GM12801 (cell line): ENCODE results near the gene MPP3.

ENCODE experiments used
- TF ChIP-seq, protein P1 (sequence below): IDR thresholded peaks from one replicate; pipeline ENCODE4 v1.5.1; 2011; ENCODE audit warnings: control low read depth; ENCODE audit not compliant: insufficient read length; ENCODE audit errors: extremely low read depth

The MPP3 gene, protein sequence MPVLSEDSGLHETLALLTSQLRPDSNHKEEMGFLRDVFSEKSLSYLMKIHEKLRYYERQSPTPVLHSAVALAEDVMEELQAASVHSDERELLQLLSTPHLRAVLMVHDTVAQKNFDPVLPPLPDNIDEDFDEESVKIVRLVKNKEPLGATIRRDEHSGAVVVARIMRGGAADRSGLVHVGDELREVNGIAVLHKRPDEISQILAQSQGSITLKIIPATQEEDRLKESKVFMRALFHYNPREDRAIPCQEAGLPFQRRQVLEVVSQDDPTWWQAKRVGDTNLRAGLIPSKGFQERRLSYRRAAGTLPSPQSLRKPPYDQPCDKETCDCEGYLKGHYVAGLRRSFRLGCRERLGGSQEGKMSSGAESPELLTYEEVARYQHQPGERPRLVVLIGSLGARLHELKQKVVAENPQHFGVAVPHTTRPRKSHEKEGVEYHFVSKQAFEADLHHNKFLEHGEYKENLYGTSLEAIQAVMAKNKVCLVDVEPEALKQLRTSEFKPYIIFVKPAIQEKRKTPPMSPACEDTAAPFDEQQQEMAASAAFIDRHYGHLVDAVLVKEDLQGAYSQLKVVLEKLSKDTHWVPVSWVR

DNA sequence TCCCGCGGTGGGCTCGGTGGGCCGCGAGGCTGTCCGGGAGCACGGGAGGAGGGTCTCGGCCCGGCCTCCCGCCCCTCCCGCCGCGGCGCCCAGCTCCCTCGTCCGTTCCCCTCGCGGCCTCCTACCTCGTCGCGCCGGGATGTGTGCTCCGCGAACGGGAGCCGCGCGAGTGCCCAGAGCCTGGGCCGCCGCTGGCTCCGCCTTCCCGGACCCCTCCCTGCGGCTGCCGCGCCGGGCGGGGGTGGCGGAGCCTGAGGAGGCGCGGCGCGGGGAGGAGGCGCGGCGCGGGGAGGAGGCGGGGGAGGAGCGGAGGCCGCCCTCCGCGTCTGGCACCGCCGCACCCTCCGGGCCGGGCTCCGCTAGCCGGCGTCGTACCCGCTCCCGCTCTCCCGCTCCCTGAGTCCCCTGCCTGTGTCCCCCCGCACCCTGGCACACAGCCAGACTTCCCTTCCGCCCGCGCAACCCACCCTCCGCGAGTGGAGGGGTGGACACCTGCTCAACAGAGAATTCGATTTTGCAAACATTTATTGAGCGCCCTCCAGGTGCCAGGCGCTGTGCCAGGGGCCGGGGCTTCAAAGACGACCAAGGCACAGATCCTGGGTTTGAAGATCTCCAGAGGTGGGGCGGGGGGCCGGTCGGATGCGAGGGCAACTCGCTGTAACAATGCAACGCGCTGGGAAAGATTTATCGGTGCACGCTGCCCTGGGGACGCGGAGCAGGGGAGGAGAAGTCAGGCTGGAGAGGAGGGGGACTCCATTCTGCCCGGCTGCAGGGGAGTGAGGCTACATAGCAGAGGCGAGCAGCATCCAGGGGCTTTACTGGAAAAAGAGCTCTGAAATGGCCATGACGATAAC, at the start of gene MPP3:
Gene MPP3, minus strand, starts transcription at position 171 of the 854 bp plus-strand sequence. CDS start 1,240 bp downstream, outside the sequence.
- TF ChIP-seq, protein P1, sequence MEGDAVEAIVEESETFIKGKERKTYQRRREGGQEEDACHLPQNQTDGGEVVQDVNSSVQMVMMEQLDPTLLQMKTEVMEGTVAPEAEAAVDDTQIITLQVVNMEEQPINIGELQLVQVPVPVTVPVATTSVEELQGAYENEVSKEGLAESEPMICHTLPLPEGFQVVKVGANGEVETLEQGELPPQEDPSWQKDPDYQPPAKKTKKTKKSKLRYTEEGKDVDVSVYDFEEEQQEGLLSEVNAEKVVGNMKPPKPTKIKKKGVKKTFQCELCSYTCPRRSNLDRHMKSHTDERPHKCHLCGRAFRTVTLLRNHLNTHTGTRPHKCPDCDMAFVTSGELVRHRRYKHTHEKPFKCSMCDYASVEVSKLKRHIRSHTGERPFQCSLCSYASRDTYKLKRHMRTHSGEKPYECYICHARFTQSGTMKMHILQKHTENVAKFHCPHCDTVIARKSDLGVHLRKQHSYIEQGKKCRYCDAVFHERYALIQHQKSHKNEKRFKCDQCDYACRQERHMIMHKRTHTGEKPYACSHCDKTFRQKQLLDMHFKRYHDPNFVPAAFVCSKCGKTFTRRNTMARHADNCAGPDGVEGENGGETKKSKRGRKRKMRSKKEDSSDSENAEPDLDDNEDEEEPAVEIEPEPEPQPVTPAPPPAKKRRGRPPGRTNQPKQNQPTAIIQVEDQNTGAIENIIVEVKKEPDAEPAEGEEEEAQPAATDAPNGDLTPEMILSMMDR, result no peak

DNA sequence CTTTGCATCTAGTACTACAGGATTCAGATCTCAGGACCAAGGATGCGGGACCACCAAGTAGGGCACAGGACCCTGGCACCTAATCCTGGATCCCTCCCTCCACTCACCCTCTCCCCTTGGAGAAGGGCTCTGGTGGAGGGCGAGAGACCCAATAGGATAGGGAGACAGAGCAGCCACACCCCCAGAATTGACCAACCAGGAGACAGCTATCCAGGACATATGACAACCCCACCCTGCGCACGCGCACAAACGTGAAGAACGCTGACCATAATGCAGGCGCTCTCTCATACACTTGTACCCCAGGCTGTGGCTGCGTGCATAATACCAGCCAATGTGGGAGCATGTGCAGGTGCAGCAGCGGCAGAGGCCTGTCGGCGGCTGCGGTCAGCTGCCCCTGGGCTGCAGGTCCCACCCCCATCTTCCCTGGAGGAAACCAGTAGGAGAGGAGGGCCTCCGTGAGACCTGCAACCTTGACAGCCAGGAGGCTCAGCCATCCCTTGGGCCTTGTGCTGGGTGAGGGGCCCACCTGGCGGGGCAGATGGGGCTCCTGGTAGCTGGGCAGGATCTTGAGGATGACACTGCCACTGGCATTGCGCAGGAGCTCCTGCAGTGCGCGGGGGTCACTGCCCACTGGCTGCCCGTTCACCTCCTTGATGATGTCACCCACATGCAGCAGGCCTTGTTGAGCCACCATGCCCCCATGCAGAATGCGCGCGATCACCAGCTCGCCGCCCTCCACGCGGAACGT, 49.0 kb upstream of the MPP3 start:
- TF ChIP-seq, protein P1, result no peak

DNA sequence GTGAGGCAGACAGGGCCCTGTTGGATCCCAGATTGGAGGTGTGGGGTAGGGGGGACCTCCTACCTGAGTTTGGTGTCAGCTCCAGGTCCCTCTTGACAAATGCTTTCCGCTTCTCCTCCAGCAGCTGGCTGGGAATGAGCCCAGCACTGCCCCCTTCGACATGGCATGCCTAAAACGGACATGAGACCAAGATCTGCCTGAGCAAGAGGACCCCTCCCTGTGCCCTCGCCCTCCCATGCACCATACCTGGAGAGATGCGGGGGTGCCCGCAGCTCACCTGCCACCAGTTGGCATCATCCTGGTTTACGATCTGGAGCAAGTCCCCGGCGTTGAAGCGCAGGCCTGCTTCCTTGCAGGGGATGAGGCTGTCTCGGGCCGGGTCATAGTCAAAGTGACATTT, 48.2 kb upstream of the MPP3 start:
- TF ChIP-seq, protein P1, result no peak

DNA sequence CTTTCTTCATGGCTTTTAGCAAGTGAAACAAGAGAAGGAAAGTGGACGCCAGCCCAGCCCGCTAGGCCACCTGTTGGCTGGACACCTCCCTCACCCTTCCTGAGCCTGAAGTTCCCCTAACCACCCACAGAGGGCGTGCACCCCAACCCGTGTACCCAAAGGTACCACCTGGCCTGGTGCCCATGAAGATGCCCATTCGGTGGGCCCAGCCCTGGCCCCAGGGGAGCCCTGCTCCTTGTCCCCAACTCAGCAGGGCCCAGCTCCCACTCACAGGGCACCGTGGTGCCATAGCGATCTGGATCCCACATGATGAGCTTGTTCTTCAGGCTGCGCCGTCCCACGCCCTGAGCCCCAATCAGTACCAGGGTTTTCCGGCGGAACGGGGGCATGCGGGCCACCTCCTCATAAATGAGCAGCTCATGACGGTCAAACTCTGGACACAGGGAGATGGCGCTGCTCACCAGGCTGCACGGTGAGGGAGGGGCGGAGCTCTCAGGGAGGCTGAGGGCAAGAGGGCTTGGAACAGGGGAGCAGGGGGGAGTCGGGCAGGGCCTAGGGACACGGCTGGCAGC, 47.6 kb upstream of the MPP3 start:
- TF ChIP-seq, protein P1, result no peak

DNA sequence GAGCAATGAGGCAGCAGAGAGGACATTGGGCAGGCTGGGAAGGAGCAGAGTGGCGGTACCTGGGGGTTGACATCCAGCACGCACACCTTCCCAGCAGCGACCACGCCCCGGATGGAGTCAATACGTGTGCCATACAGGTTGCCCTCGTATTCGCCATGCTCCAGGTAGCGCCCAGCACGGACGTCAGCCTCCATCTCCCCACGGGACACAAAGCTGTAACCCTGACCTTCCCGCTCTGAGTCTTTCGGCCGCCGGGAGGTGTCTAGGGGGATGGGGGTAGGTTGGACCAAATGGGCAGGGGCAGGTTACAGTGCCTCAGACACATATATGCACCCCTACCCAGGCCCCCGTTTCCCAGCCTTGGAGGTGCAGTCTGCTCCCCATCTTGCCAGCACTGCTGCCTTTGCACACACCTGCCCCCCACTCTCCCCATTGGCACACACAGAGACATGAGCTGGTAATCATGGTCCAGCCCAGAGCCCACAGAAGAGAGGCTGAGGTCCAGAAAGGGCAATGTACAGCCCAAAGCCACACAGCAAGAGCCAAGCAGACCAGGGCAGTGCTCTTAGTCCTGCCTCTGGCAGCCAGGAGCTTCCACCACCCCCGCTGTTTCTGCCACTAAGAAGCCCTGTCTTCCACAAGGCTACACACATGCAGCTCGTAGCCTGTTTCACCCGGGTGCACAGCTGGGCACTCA, 46.9 kb upstream of the MPP3 start:
- TF ChIP-seq, protein P1, result no peak

DNA sequence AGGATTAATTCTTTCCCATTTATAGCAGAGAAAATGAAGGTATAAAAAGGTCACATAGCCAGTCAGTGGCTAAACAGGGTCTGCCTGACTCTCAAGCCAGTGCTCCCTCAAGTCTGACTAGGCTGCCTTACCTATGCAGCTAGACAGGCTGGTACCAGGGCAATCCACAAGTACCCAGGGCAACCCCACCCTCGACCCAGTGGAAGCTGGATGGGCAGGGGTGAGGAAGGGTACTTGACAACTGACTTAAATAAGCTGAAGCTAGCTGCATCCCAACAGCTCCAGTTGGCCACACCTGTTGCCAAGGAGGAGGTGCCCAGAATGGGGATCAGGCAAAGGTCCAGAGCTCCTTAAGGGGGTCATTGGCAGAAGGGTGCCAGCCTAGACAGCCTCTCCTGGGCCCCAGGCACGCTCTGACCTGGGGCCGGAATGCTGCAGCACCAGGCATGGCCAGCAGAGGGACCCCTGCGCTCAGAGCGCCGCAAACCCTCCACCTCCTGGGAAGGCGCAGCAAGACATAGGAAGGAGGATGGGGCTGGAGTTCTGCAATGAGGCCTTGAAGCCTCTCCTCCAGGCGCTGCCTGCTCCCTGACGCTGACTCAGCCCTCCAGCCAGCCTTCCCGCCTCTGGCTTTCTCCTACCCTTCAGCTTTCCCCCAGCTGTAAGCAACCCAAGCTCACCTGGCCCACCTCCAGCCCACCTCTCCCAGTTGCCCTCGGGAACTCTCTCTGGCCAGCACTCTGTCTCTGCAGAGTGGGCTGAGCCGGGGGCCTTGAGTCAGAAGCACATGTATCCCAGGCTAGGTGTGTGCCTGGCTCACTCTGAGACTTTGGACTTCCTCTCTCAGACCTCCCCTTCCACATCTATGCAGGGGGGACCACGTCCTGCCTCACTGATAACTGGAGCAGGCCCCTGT, 45.6 kb upstream of the MPP3 start:
- TF ChIP-seq, protein P1, result no peak
